GM12878 (cell line): ENCODE measurements around the gene TMEM79. TPM values are rescaled to one million over a fixed set of nuclear protein-coding genes. Genes with fewer than 3 reads are reported as not detected.
A peak's percentile ranks its signal among the peaks of the same experiment; 100 is the strongest.

Experiments used
- ATAC-seq: fragments of 200-7000 bp; cut with Tn5 transposase; 3 replicates; pipeline ENCODE4 v1.9.1; 2020; ENCODE audit warnings: mild to moderate bottlenecking, moderate library complexity
- BruUV-seq: library from RNA; stranded (reverse); fragments of 400-500 nt; replicated peaks from 2 replicates; lab custom pipeline; 2021; lab: Mats Ljungman, UMichigan
- CTCF ChIA-PET: fragments of 300-600 bp; sonication (Branson Sonifier 250); formaldehyde crosslinking; extraction: SDS; loops from one replicate; lab custom pipeline; 2021; ENCODE audit warnings: inconsistent platforms; lab: Yijun Ruan, JAX
- POLR2A ChIA-PET: fragments of 350-600 bp; formaldehyde crosslinking; extraction: SDS; loops from one replicate; lab custom pipeline; 2021; ENCODE audit warnings: inconsistent platforms; lab: Charles Lee
- RAD21 ChIA-PET: fragments of 300-600 bp; sonication (Branson Sonifier 250); formaldehyde crosslinking; loops from one replicate; lab custom pipeline; 2023; ENCODE audit warnings: antibody characterized with exemption; ENCODE audit not compliant: unreplicated experiment; lab: Charles Lee
- SMC1A ChIA-PET: fragments of 300-600 bp; sonication (Branson Sonifier 250); formaldehyde crosslinking; loops from one replicate; lab custom pipeline; 2023; ENCODE audit not compliant: unreplicated experiment, uncharacterized antibody; lab: Charles Lee
- DNase-seq: peaks from one replicate; pipeline ENCODE4 v3.0.0-alpha.2; 2011; ENCODE audit warnings: low read depth, low spot score
- FAIRE-seq: peaks from 3 replicates; lab custom pipeline; 2011; peaks lifted over from hg19 to GRCh38; lab: Jason Lieb, UNC
- H2AFZ ChIP-seq: 2 replicates; pipeline ENCODE4 v1.6.0; 2011; ENCODE audit warnings: low read depth, low read length, control low read depth; ENCODE audit not compliant: control insufficient read depth
- H3K27ac ChIP-seq: 2 replicates; pipeline ENCODE4 v1.5.1; 2011; ENCODE audit warnings: control low read depth; ENCODE audit not compliant: control insufficient read depth, insufficient read depth
- H3K27me3 ChIP-seq, 2 experiments: replicated peaks in 1 of 2; 2 replicates each; pipeline versions ENCODE4 v1.6.0 to v1.6.1; 2011; ENCODE audit warnings: low read length in 1 of 2; ENCODE audit not compliant: control insufficient read depth in 2 of 2, insufficient read depth in 2 of 2
- H3K36me3 ChIP-seq, 2 experiments: 2 replicates each; pipeline ENCODE4 v1.5.1; 2011; ENCODE audit warnings: low read length in 1 of 2; ENCODE audit not compliant: control insufficient read depth in 2 of 2, insufficient read depth in 2 of 2
- H3K4me1 ChIP-seq: 2 replicates; pipeline ENCODE4 v1.6.1; 2011; ENCODE audit warnings: mild to moderate bottlenecking, low read length, moderate library complexity, mixed read lengths; ENCODE audit not compliant: control insufficient read depth, insufficient read depth
- H3K4me2 ChIP-seq: 2 replicates; pipeline ENCODE4 v1.6.0; 2011; ENCODE audit warnings: control low read depth; ENCODE audit not compliant: control insufficient read depth, insufficient read depth
- H3K4me3 ChIP-seq: fragments of 200-600 bp; sonication (generic); 2 replicates; pipeline ENCODE4 v1.5.1; 2016
- H3K79me2 ChIP-seq: 2 replicates; pipeline ENCODE4 v1.6.0; 2011; ENCODE audit warnings: low read length; ENCODE audit not compliant: control insufficient read depth, insufficient read depth
- H3K9ac ChIP-seq: 2 replicates; pipeline ENCODE4 v1.8.0; 2011; ENCODE audit warnings: low read length, control low read depth, mixed read lengths; ENCODE audit not compliant: control insufficient read depth, insufficient read depth
- H3K9me3 ChIP-seq: replicated peaks from 3 replicates; pipeline ENCODE4 v1.5.1; 2011; ENCODE audit warnings: mild to moderate bottlenecking, low read length; ENCODE audit not compliant: control insufficient read depth, insufficient read depth
- H4K20me1 ChIP-seq: 2 replicates; pipeline ENCODE4 v1.6.0; 2011; ENCODE audit not compliant: control insufficient read depth, insufficient read depth
- HDAC6 ChIP-seq: fragments of 200-600 bp; sonication (generic); IDR thresholded peaks from one replicate; pipeline ENCODE4 v1.8.0; 2017; ENCODE audit warnings: antibody characterized with exemption; ENCODE audit not compliant: unreplicated experiment
- HDGF ChIP-seq: fragments of 450-650 bp; IDR thresholded peaks from 2 replicates; pipeline ENCODE4 v1.6.1; 2016; ENCODE audit warnings: antibody characterized with exemption
- NFYA ChIP-seq: IDR thresholded peaks from 2 replicates; pipeline ENCODE4 v1.6.1; 2011; ENCODE audit warnings: low read depth, mild to moderate bottlenecking, low read length, improper control_type of control experiment, borderline replicate concordance
- NR2F1 ChIP-seq: fragments of 450-650 bp; conservative IDR thresholded peaks from 2 replicates; pipeline ENCODE4 v1.6.1; 2017; ENCODE audit warnings: mild to moderate bottlenecking
- PBX3 ChIP-seq: IDR thresholded peaks from 2 replicates; pipeline ENCODE4 v1.6.1; 2011; ENCODE audit warnings: mild to moderate bottlenecking, low read depth, low read length, moderate library complexity; ENCODE audit not compliant: insufficient replicate concordance
- POLR2A ChIP-seq: IDR thresholded peaks from 2 replicates; pipeline ENCODE4 v1.6.1; 2011; ENCODE audit warnings: low read depth, mild to moderate bottlenecking, low read length
- POLR2AphosphoS5 ChIP-seq: IDR thresholded peaks from 2 replicates; pipeline ENCODE4 v1.6.1; 2011; ENCODE audit warnings: mild to moderate bottlenecking, low read length, inconsistent platforms
- RUNX3 ChIP-seq: IDR thresholded peaks from 2 replicates; pipeline ENCODE4 v1.6.1; 2012; ENCODE audit warnings: low read length, inconsistent platforms
- WGBS: methylation state at CpG from one replicate; pipeline ENCODE4 v1.1.6; 2016; ENCODE audit warnings: low lambda C conversion rate; ENCODE audit not compliant: insufficient replicate concordance, insufficient coverage; ENCODE audit errors: missing lambda C conversion rate; 5-methylcytosine and 5-hydroxymethylcytosine counted together
- in situ Hi-C: fragments of 300-500 bp; cut with MboI; formaldehyde crosslinking; loops from 9 replicates; pipeline ENCODE4 v1.14.3; 2018; ENCODE audit warnings: mixed read lengths
- intact Hi-C: fragments of 100-400 bp; cut with micrococcal nuclease; formaldehyde crosslinking; loops from one replicate; pipeline ENCODE4 v1.14.2; 2022; ENCODE audit not compliant: unreplicated experiment
- polyA plus RNA-seq, 11 experiments: library from polyadenylated mRNA; depleted of rRNA in 4 of 11; unstranded in 6 of 11; stranded (reverse) in 5 of 11; fragments of >200 nt; fragmentation: Nextera tagmentation in 4 of 11; fragmentation: Illumina TruSeq in 1 of 11; extraction: Ambion mirVana in 4 of 11; extraction: Trizol in 1 of 11; gene quantifications; 1 replicate in 1 of 11; 2 replicates in 10 of 11; pipeline versions ENCODE4 v1.2.1 to v1.2.3, GENCODE V29; 2011 to 2016; ENCODE audit warnings: inconsistent platforms in 2 of 11, missing spikeins in 2 of 11, low read depth in 1 of 11
- total RNA-seq, 4 experiments: library from RNA; depleted of rRNA in 3 of 4; stranded (reverse); fragments of >200 nt in 3 of 4; fragmentation: Illumina TruSeq in 1 of 4; extraction: Trizol in 1 of 4; gene quantifications; 2 replicates each; pipeline versions ENCODE4 v1.2.1 to v1.2.3, GENCODE V29; 2013 to 2021

TMEM79 gene
- total and polyA plus RNA-seq, 10 of the 15 experiments (the other 5 are each of a cell fraction or from before 2014, with no cell fraction given), result 0.47 to 5.2 (median 3.8) TPM

DNA sequence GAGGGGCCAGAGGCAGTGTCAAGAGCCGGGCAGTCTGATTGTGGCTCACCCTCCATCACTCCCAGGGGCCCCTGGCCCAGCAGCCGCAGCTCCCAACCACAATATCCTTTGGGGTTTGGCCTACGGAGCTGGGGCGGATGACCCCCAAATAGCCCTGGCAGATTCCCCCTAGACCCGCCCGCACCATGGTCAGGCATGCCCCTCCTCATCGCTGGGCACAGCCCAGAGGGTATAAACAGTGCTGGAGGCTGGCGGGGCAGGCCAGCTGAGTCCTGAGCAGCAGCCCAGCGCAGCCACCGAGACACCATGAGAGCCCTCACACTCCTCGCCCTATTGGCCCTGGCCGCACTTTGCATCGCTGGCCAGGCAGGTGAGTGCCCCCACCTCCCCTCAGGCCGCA, 42.2 kb upstream of the TMEM79 start, which contains the start of gene BGLAP:
BGLAP (plus strand) TSS at position 259 of the 400 bp plus-strand sequence; CDS start at position 307, 48 bp downstream.
- peak; percentile 44; the same call in 1 of the 2 replicates for TF ChIP-seq POLR2AphosphoS5
- TF ChIP-seq HDGF, result no peak
- TF ChIP-seq PBX3, result no peak
- peak; percentile 14; the same call in 1 of the 2 replicates for TF ChIP-seq POLR2A
- TF ChIP-seq RUNX3, result peak; percentile 38; the same call in 1 of the 2 replicates
- no peaks in the 10 kb centered on the region for H3K27me3 ChIP-seq
- SMC1A ChIA-PET, result interaction anchor here (1.5 kb wide), 1 partner anchor 9 kb away, joined by 3 read pairs; no protein-coding TSS in a partner anchor
- RAD21 ChIA-PET, result no interaction called here
- intact Hi-C loops, result no loop called here
- H4K20me1 ChIP-seq, result no peaks in the 10 kb centered on the region
- no peak within 1 kb of the TSS for H2AFZ ChIP-seq
- CTCF ChIA-PET, result interaction anchor here (0.6 kb wide), 1 partner anchor 103 kb away, joined by 3 read pairs; no protein-coding TSS in a partner anchor
- in situ Hi-C loops, result no loop called here
- no peaks in the 10 kb centered on the region for H3K79me2 ChIP-seq
- no peak within 1 kb of the TSS for H3K27ac ChIP-seq
- no TSS peak for BruUV-seq
- H3K4me2 ChIP-seq, result no peak within 1 kb of the TSS
- ATAC-seq (peak; percentile 6; the same call in 1 of the 3 replicates), DNase-seq (no peak), FAIRE-seq (no peak)
- no peak within 1 kb of the TSS for H3K4me3 ChIP-seq
- H3K9ac ChIP-seq, result no peak within 1 kb of the TSS
- H3K9me3 ChIP-seq, result no peaks in the 10 kb centered on the region
- peaks cover 0 to 10% of the 10 kb centered on the region in 2 experiments for H3K36me3 ChIP-seq
- POLR2A ChIA-PET, result no interaction called here
- peaks cover 25% of the 10 kb centered on the region for H3K4me1 ChIP-seq
- 51% methylated on average over 14 of the region's 14 CpGs for WGBS

- H3K27me3 ChIP-seq, result no peaks in the 10 kb centered on the region
- ChIA-PET SMC1A (interaction anchor here (1.5 kb wide), 1 partner anchor 10 kb away, joined by 3 read pairs; no protein-coding TSS in a partner anchor), POLR2A (interaction anchor here (0.9 kb wide), 1 partner anchor 29 kb away, joined by 3 read pairs; no protein-coding TSS in a partner anchor), RAD21 (no interaction called here), CTCF (interaction anchor here (0.6 kb wide), 1 partner anchor 102 kb away, joined by 3 read pairs; no protein-coding TSS in a partner anchor)
- in situ Hi-C loops, result no loop called here
- DNase-seq, result no peak
- no peaks in the 10 kb centered on the region for H4K20me1 ChIP-seq
- no peaks in the 10 kb centered on the region for H3K79me2 ChIP-seq
- FAIRE-seq, result no peak
- 85% methylated on average over 6 of the region's 10 CpGs for WGBS
- BruUV-seq, result no TSS peak
- peaks cover 0 to 9% of the 10 kb centered on the region in 2 experiments for H3K36me3 ChIP-seq
- no peak for TF ChIP-seq HDAC6
- no peak for TF ChIP-seq NFYA
- TF ChIP-seq NR2F1, result no peak
- no peak overlapping the region for H3K9ac ChIP-seq
- H2AFZ ChIP-seq, result no peak overlapping the region
- H3K4me1 ChIP-seq, result peaks cover 25% of the 10 kb centered on the region
- intact Hi-C loops, result no loop called here
- H3K4me3 ChIP-seq, result no peak overlapping the region
- H3K4me2 ChIP-seq, result no peak overlapping the region
- no peak overlapping the region for H3K27ac ChIP-seq
- ATAC-seq, result no peak
- H3K9me3 ChIP-seq, result no peaks in the 10 kb centered on the region
Measured at GRCh38 chr1:156242738-156243137, 41.4 kb upstream of the TMEM79 start.
